Breast epithelium (tissue), 4 donors: ENCODE results near the gene ZNF330. TPM values are rescaled to one million over a fixed set of nuclear protein-coding genes. Genes with fewer than 3 reads are reported as not detected.
"Not testable (repeated sequence)": the region's sequence is repeated elsewhere in the genome, so short reads cannot be mapped to it uniquely, and the experiment has no call there.

Experiments used
- DNase-seq, 2 donors: peaks; one replicate each; pipeline ENCODE4 v3.0.0-alpha.2; 2019; ENCODE audit warnings: low spot score in 2 of 2
- H3K27ac ChIP-seq, 2 donors: fragments of 200-600 bp; sonication (generic) in 1 of 2; one replicate each; pipeline ENCODE4 v1.5.1; 2016 to 2019; ENCODE audit warnings: mild to moderate bottlenecking in 1 of 2
- H3K27me3 ChIP-seq, 2 donors: fragments of 200-600 bp; sonication (generic) in 1 of 2; one replicate each; pipeline versions ENCODE4 v1.5.1 to v1.6.0; 2017 to 2019; ENCODE audit warnings: control low read depth in 1 of 2, mild to moderate bottlenecking in 1 of 2
- H3K36me3 ChIP-seq: fragments of 200-600 bp; one replicate; pipeline ENCODE4 v1.5.1; 2019
- H3K4me1 ChIP-seq, 2 donors: fragments of 200-600 bp; sonication (generic); one replicate each; pipeline ENCODE4 v1.5.1; 2016 to 2019; ENCODE audit warnings: control low read depth in 1 of 2
- H3K4me3 ChIP-seq, 3 donors: fragments of 200-600 bp; sonication (generic); 1 replicate in 2 of 3; 2 replicates in 1 of 3; pipeline ENCODE4 v1.5.1; 2016 to 2019; ENCODE audit warnings: mild to moderate bottlenecking in 3 of 3, moderate library complexity in 2 of 3
- H3K9me3 ChIP-seq, 2 donors: fragments of 200-600 bp; sonication (generic) in 1 of 2; one replicate each; pipeline ENCODE4 v1.5.1; 2016 to 2019; ENCODE audit warnings: control low read depth in 1 of 2
- CTCF ChIP-seq, 3 donors: fragments of 450-650 bp; IDR thresholded peaks; one replicate each; pipeline ENCODE4 v1.5.1; 2016 to 2017; ENCODE audit warnings: antibody characterized with exemption in 3 of 3, mild to moderate bottlenecking in 3 of 3, moderate library complexity in 3 of 3
- POLR2A ChIP-seq: fragments of 450-650 bp; IDR thresholded peaks from one replicate; pipeline ENCODE4 v1.6.1; 2016; ENCODE audit warnings: antibody characterized with exemption, mild to moderate bottlenecking, moderate library complexity
- POLR2AphosphoS5 ChIP-seq, 3 donors: sonication (generic); formaldehyde crosslinking; IDR thresholded peaks; one replicate each; pipeline ENCODE4 v1.6.1; 2017; ENCODE audit warnings: antibody characterized with exemption in 3 of 3
- intact Hi-C: fragments of 100-400 bp; cut with DNase I; formaldehyde crosslinking; loops from one replicate; pipeline ENCODE4 v1.15.1; 2023; ENCODE audit warnings: low total_unique reads
- total RNA-seq, 3 donors: library from RNA; depleted of rRNA; stranded (reverse); fragments of >200 nt; gene quantifications; one replicate each; pipeline ENCODE4 v1.1.0, GENCODE V29; 2016

The ZNF330 gene
- total RNA-seq, 3 donors from 2014 or later: 27.5 to 68.0 (median 38.3) TPM

- H3K36me3 ChIP-seq: no peaks in the 10 kb centered on the region
- H3K9me3 ChIP-seq: no peaks in the 10 kb centered on the region
- H3K27me3 ChIP-seq: no peaks in the 10 kb centered on the region
- H3K4me1 ChIP-seq: no peaks in the 10 kb centered on the region
- DNase-seq: no peak
- H3K4me3 ChIP-seq: no peak overlapping the region
- TF ChIP-seq POLR2A: no peak
- TF ChIP-seq POLR2AphosphoS5 (IDR thresholded peaks at IDR 0.05): no peak
- no peak for TF ChIP-seq CTCF (IDR thresholded peaks at IDR 0.05)
- no peak overlapping the region for H3K27ac ChIP-seq
- intact Hi-C loops: no loop called here
Observed at GRCh38 chr4:141180991-141181761, 39.5 kb upstream of the ZNF330 start.

GRCh38 chr4:141183491-141183890 lies 37.2 kb upstream of the ZNF330 start:
- H3K36me3 ChIP-seq, H3K27ac ChIP-seq, H3K27me3 ChIP-seq, H3K9me3 ChIP-seq, H3K4me3 ChIP-seq, H3K4me1 ChIP-seq, intact Hi-C loops, DNase-seq: not testable (repeated sequence)

GRCh38 chr4:141192564-141192963 lies 28.1 kb upstream of the ZNF330 start:
- H3K36me3 ChIP-seq: no peaks in the 10 kb centered on the region
- no peaks in the 10 kb centered on the region for H3K9me3 ChIP-seq
- TF ChIP-seq CTCF (IDR thresholded peaks at IDR 0.05): no peak
- TF ChIP-seq POLR2A: no peak
- TF ChIP-seq POLR2AphosphoS5 (IDR thresholded peaks at IDR 0.05): no peak
- DNase-seq: no peak
- no peak overlapping the region for H3K27ac ChIP-seq
- no peaks in the 10 kb centered on the region for H3K4me1 ChIP-seq
- H3K4me3 ChIP-seq: no peak overlapping the region
- peaks cover 0 to 4% of the 10 kb centered on the region in 2 donors for H3K27me3 ChIP-seq
- intact Hi-C loops: no loop called here

GRCh38 chr4:141193516-141194034 lies 27.1 kb upstream of the ZNF330 start:
- Histone ChIP-seq H3K27me3 (peaks cover 0 to 4% of the 10 kb centered on the region in 2 donors), H3K4me1 (no peaks in the 10 kb centered on the region), H3K4me3 (no peak overlapping the region), H3K36me3 (no peaks in the 10 kb centered on the region), H3K27ac (no peak overlapping the region), H3K9me3 (no peaks in the 10 kb centered on the region)
- TF ChIP-seq POLR2AphosphoS5 (IDR thresholded peaks at IDR 0.05) (no peak), POLR2A (no peak), CTCF (IDR thresholded peaks at IDR 0.05) (no peak)
- DNase-seq: no peak
- intact Hi-C loops: no loop called here

- Histone ChIP-seq H3K27ac (no peak overlapping the region), H3K4me3 (no peak overlapping the region), H3K27me3 (no peaks in the 10 kb centered on the region), H3K9me3 (peaks cover 0 to 2% of the 10 kb centered on the region in 2 donors), H3K36me3 (no peaks in the 10 kb centered on the region), H3K4me1 (no peaks in the 10 kb centered on the region)
- no peak for DNase-seq
- TF ChIP-seq POLR2AphosphoS5 (IDR thresholded peaks at IDR 0.05) (no peak), POLR2A (no peak), CTCF (IDR thresholded peaks at IDR 0.05) (no peak)
- intact Hi-C loops: no loop called here
Observed at GRCh38 chr4:141195095-141195707, 25.5 kb upstream of the ZNF330 start.
